HG02678 (cell line): ENCODE measurements around the gene APLP2.
A peak's percentile ranks its signal among the peaks of the same experiment; 100 is the strongest.

Experiments
- ATAC-seq: cut with Tn5 transposase; IDR thresholded peaks from one replicate; pipeline ENCODE4 v1.9.1; 2021; ENCODE audit warnings: mild to moderate bottlenecking, moderate library complexity; ENCODE audit not compliant: unreplicated experiment

Gene APLP2

DNA sequence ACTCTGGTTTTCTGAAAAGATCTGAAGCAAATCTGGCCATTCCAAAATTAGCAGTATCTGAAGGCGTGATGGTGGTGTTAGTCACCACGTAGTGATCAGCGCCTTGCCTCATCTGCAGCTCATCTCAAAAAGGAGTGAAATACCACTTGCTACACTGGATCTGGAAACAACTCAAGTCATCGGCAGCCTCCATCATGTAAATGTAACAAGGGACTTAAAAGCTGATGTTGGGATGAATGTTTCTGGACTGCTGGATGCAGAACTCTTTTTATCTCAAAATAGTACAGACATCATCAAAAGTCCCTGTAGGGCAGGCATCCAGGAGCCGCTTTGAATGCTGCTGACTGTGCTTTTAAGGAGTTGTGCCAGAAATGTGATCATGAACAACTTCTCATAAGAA is 14.1 kb upstream of the APLP2 start:
- ATAC-seq, result no peak

DNA sequence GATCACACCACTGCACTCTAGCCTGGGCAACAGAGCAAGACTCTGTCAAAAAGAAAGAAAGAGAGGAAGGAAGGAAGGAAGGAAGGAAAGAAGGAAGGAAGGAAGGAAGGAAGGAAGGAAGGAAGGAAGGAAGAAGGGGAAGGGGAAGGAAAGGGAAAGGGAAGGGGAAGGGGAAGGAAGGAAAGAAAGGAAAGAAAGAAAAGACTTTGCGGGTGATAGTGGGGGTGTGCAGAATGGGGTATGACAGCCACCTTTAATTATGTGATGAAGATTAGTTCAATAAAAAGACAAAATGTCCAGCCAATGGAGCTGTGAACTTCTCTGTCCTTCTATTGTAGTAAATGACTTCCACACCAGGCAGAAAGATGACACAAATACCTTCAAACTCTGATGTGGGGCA is 8.7 kb upstream of the APLP2 start:
- no peak for ATAC-seq

DNA sequence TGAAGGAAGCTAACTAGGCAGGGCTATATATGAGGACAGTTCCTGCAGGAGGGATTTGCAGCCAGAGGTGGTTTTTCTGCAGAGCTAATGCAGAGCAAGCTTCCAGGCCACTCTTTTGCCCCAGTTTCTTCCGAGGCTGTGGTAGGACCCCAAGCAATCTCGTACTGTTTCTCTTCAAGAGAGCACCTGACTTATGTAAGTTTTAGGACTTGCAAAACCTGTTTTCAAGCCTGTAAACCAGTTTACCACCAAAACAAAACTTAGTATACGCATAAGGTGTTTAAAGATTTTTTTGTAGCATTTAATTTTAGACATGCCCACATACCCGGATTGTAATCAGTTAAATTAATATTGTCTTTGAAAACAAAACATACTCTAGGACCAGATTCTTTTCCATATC is 7.7 kb upstream of the APLP2 start:
- ATAC-seq, result no peak

DNA sequence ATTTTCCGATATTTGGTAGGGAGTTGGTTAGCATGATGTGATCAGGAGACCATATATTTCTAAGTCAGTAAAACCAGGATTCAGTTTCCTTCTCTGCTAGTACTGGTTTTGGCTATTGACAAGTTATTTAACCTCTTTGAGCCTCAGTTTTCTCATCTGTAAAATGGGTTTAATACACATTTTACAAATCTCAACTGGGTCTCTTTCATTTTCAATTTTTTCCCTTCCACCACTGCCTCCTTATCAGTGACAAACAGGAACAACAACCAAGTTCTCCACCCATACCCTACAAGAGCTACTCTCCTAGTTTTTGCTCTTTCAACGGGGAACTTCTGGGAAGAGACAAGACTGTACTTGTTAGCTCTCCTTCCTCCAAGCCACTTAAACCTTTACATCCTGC is 6.2 kb upstream of the APLP2 start:
- no peak for ATAC-seq

DNA sequence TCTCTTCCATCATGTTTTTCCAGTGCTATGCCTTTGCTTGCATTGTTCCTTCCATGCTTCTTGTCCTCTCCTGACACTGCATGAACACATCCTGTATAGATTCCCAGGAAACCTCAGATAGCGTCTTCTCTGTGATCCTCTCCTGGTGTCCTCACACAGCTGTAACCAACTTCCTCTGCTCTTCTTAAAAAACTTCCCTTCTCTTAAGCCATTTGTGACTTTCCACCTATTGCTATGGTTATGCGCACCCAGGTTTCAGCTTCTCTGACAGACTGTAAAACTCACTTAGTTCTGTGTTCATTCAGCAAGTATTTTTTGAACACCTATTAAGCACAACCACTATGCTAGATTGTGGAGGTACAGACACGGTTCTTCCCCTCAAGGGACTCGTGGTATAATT is 5.1 kb upstream of the APLP2 start:
- ATAC-seq, result no peak

DNA sequence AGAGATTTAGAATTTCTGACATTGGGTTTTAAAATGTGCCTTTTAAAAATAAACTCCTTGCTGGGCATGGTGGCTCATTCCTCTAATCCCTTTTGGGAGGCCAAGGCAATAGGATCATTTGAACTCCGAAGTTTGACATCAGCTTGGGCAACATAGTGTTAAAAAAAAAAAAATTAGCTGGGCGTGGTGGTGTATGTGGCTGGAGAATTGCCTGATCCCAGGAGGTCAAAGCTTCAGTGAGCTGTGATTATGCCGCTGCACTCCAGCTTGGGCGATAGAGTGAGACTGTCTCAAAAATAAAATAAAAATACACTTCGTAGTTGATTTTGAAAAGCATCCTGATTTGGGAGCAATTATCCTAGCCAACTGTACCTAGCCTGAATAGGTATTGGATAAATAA is 3.4 kb upstream of the APLP2 start:
- no peak for ATAC-seq

DNA sequence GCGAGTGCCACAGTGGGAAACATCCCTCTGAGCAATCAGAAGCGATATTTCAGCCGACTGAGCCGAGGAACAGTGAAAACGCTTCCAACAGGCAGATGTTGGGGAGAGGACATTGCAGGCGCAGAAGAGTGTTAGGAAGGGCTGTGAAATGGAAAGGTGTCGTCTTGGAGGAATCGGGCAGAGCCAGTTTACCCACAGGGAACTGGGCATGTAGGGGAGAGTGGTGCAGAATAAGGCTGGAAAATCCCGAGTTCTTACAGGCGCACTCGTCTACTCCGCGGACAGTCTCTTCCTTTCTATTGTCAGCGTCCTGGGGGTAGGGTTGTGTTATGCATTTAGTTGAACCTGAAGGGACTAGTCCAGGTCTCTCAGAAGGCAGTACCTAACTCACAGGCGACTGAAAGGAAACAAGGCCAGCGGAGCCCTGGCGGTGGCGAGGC is 1.1 kb upstream of the APLP2 start:
- ATAC-seq, result no peak

DNA sequence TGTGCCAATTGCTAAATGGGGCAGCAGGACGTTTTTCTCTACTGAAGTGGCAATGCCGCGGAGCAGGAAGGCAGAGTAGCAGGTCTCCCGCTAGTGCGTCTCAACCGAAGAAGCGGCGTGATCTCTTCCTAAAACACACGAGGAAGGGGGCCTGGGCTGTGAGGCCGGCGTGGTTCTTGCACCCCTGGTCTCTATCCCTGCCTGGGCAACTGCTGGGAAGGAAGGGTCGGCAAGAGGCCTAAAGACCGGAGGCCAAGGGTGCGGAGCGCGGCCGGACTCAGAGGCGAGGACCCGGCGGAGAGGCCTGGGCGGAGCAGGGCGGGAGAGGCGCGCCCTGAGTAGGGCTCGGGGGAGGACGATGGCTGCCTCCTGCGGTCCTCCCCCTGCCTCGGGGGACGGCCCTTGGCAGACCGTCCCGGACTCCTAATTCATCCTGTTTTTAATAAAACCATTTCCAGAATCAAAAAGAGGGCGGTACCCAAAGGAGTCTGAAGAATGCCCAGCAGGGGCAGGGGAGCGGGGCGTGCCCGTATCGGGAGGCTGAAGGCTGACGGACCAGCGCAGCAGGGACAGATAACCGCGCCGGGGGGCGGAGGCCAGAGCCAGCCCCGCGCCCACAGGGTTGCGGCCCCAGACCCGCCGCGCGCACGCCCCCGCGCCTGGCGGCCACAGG is 572 bp upstream of the APLP2 start:
- peak; percentile 37 for ATAC-seq

DNA sequence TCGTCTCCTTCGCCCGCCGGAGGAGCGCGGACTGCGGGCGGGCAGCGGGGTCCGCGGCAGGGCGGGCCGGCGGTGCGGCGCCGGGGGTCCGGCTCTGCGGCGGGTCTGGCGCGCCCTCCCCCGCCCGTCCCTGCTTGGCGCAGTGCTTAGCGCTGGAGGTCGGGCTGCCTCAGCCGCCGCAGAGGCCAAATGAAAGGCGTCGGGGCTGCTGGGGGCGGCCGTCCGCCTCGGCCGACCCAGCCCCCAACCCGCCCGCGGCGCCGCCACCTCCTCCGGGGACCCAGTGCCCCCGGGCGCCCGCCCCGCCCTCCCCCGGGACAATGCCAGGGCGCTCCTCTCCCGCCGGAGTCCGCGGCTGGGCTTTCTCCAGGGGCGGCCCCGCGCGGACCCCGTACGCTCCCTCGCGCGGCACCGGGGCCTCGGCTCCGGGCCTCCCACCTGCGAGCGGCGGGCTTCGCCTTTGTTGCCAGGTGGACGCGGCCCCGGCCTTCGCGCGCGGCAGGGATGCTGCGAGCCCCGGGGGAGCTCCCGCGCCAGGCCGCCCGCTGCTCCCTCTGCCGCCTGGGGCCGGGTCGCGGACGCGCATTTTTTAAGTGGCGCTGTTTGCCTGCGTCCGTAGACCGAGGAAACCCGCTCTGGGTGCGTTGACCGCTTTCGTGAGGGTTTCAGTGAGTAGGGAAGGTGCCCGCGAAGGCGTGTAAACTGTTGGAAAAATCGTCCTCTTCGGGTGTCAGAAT is 583 bp downstream of the APLP2 start:
- ATAC-seq, result peak; percentile 24

DNA sequence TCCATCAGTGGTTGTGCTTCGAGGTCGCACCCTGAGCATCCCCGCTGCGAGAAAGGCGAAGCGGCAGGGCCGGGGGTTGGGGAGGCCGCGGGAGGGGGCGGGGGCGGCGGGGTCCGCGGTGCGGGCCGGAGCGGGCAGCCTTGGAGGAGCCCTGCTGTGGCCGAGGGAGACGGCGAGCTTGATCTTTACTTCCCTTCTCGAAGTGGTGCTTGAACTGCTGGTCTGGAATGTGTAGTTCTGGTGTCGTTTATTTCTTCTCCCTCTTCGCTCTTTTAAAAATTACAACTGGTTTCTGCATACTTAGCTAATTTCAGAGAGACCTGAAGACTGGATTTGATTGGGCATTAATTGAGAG is 1.1 kb downstream of the APLP2 start:
- no peak for ATAC-seq

DNA sequence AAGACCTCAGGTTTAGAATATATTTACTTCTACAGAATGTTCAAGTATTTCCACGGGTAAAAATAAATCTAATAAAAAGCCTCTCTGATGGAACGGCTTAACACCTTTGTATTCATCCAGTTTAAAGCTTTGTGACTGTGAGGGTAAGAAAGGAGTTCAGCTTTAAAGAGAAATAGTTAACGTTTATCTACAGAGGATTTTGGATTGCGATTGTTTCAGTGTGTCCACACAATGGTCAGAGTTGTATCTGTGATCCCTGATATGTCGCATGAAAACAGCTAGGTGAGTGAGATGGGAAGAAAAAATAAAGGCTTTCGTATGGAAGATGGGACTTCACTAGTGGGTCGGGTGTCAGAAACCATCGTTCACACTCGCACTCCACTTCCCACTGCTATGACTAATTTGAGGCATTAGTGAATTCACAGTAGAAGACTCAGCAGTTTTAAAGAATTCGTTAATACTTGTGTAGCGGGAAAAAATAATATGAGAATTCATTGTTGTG is 1.6 kb downstream of the APLP2 start:
- ATAC-seq, result no peak

DNA sequence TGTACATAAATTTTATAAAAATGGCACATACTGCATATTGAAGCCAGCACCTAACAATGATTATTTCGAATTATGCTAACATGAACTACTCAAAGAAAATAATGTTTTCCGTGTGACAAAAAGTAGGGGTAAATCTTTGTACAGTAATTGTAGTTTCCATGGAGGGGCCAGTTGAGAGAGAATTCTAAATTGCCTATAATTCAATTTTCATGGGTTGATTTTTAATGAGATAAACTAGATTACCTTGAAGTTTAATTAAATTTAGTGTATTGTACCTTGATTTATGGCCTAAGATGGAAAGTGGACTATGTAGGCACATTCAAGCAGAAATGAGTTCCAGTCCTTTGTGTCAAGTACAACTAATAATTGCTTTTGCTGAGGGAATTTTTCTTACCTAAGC is 5.0 kb downstream of the APLP2 start:
- no peak for ATAC-seq

DNA sequence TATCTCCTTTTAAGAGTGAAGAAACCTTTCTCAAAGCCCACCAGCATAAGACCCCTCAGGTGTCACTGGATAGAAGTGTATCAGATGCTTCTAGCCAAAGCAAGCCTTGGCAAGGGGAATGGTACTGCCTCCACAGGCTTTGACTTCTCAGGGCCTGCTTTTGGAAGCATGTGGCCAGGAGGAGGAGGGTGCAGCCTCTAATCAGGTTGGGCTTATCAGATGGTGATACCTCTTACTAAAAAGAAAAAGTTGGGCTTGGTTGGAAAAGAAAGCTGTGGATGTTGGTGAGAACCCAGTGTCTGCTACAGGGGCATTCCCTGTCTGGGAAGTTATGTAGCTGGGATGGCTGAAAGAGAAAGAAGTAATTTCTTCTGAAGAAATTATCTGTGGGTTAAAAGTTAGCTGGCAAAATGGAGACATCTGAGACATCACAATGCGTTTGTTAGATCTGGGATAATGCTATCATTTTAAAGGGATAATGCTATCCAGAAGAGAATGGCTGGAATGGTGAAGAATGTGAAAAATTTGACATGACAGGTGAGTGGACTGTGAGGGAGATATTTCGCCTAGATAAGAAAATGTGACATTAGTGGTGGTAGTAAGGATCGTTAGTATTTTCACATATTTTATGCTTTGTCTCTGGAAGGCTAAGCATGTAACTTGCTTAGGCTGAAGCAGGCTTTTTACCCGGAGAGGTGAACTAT is 7.2 kb downstream of the APLP2 start:
- no peak for ATAC-seq

DNA sequence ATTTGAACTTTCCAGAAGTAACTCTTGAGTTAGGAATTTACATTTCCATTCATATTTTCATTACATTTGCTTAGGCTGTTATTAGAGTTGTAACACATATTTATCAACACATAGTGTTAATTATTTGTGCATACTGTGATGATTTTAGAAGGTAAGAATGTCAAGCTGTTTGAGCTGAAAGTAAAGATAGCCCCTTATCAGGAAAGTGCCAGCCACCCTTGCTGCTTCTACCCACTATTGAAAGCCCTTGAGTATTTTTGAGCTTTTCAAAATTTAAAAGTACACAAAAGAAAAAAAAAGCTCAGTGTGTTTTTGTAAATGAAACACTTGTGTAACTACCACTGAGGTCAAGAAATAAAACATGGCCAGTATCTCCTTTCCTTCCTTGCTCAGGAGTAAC is 8.0 kb downstream of the APLP2 start:
- no peak for ATAC-seq

DNA sequence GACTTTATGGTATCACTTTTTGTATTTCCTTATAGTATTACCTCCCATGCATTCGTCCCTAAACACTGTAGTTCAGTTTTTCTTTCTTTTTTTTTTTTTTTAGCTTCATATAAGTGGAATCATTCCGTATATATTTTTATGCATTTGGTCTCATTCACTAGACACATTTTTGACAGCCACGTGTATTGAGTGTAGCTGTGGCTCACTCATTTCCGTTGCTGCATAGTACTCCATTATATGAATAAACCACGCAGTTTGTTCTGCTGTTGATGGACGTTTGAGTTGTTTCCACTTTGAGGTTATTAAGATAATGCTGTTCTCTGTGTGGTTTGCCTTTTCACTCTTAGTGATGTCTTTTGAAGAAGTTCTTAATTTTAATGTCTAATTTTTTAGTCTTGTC is 8.4 kb downstream of the APLP2 start:
- no peak for ATAC-seq

DNA sequence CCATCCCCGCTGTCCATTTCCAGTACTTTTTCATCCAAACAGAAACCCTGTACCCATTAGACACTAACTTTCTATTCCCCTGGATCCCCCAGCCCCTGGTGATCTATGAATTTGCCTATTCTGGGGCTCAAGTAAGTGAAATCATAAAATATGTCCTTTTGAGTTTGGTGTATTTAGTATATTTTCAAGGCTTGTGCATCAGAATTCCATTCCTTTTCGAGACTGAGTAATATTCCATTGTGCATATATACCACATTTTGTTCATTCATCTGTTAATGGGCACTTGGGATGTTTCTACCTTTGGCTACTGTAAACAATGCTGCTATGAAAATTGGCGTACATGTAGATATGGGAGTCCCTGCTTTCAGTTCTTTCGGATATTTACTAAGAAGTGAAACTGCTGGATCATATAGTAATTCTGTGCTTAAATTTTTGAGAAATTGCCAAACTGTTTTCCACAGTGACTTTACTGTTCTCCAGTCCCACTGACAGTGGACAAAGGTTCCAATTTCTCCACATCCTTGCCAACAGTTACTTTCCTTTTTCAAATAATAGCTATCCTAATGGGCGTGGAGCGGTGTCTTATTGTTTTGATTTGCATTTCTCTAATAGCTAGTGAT is 16.1 kb downstream of the APLP2 start:
- no peak for ATAC-seq

DNA sequence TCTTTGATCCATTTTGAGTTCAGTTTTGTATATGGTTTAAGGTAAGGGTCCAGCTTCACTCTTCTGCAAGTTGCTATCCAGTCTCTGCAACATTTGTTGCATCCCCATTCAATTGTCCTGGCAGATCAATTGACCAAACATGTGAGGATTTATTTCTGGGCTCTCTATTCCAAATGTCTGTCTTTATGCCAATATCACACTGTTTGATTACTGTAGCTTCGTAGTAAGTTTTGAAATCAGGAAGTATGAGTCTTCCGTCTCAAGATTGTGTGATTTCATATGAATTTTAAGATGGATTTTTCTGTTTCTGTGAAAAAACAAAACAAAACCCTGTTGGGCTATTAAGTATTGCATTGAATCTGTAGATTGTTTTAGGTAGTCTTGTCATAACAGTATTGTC is 17.0 kb downstream of the APLP2 start:
- ATAC-seq, result no peak

DNA sequence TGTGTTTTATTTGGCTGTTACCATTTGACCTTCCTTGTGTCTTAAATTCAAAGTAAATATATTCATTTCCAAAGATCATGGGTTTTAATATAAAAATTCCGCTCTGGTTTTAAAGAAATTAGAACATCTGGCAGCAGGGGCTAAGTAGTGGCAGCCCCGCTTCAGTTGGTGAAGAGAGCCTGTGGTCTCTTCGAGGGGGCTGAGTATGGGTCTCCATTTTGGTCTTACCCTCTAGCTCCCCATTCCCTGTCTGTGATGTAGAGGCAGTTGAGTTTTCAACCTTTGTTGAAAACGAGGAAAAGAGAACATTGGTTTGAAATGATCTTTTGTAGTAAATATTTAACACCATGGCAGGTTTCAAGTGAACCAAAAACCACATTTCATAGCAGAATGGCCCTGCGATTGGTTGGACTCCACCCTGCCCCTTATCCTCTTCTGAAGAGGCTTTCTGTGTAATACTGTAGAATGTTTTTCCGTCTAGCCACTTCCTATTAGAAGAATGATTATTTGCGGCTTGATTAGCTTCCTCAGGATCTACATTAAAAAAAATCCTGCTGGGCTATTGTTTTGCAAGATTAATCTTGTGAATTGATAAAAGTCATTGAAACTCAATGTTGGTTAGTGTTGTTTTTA is 17.7 kb downstream of the APLP2 start:
- peak; percentile 96 for ATAC-seq

DNA sequence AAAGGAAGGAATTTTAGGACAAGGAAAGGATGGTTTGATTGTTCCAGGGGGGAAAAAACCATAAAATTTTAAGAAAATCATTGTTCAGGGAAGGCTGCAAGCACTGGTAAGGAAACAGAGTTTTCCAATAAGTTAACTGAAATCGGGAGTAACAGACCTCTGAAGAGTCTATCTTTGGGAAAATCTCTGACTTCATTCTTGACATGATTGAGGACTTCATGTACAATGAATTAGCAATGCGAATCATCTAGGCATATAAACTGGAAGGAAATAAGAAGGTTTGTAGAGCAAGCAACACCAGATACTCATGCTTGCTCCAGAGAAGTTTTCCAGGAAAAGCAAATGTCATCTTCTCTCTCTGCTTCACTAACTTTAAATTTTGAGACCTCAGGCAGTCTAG is 18.5 kb downstream of the APLP2 start:
- no peak for ATAC-seq

DNA sequence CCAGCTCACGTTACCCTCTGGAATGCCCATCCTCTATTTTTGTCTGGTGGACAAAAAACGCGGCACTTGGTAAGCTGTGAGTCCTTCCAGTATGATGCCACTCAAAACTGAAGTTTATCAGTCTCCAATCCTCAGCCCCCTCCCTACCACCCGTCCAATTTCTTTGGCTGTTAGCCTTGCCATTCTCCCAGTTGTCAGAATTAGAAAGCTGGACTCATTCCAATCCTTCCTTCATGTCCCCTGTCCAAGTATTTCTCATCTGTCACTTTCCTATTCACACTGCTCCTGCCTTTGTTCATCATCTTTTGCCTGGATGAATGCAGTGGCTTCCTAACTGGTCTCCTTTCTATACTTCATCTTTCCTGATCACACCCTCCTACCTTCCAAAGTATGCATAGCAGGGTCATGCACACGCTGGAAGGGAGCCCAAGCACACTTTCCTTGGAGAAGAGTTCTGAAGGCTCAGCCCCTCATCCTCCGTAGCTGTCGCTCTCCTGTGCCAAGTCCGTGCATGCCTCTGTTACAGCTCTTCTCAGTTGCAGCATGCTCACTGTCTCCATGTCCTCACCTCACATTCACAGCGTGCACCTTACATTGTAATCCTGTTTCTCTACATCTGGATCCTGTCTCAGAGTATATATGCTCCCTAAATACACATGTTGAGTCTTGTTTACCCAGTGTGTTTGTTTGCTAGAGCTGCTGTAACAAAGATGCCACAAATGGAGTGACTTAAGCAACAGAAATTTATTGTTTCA is 19.4 kb downstream of the APLP2 start:
- ATAC-seq, result no peak
